ENCODE measurements around the gene FMNL2.

DNA sequence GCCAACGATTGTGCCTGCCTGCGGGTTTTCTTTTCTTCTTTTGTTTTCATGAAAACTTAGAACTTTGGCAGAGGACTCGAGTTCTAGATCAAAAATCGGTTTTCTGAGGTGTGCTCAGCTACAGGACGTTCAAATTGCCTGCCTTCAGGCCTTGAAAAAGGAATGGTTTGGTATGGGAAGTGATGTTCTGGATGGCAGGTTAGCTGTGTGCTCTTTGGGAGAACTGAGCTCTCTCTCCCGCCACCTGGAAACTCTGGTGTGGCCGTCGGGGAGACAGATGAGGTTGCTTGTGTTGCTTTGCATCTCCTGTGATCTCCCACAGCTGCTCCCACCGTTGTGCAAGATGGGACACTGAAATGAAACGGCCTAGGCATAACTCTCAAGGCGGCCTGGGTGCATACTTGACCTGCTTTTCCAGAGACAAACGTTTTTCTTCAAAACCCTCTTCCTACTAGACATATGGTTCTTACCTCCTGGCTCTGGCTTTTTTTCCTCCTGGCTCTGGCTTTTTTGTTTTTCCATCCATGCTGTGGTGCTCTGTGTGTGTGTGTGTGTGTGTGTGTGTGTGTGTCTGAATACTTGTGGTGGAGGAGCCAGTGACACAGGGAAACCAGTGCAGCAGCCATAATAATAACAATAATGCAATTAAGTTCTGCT lies 2.0 kb downstream of the FMNL2 start:
- TF ChIP-seq POLR2A (IDR thresholded peaks at IDR 0.05) = no peak
- TF ChIP-seq EP300 (IDR thresholded peaks at IDR 0.05) = no peak
- TF ChIP-seq POLR2AphosphoS5 (IDR thresholded peaks at IDR 0.05) = no peak
- TF ChIP-seq CTCF (IDR thresholded peaks at IDR 0.05) = no peak

All from stomach (tissue), 4 donors.